HEK293T (cell line): ENCODE data around the gene FGFR2.
"Not testable (repeated sequence)": the region's sequence is repeated elsewhere in the genome, so short reads cannot be mapped to it uniquely, and the experiment has no call there.

ENCODE experiments used
- CTCF ChIA-PET: fragments of 350-600 bp; formaldehyde crosslinking; extraction: SDS; loops from one replicate; lab custom pipeline; 2021; ENCODE audit warnings: antibody characterized with exemption, inconsistent platforms; lab: Yijun Ruan, JAX
- POLR2A ChIA-PET: fragments of 350-600 bp; formaldehyde crosslinking; extraction: SDS; loops from one replicate; lab custom pipeline; 2020; ENCODE audit warnings: antibody characterized with exemption, inconsistent platforms; lab: Yijun Ruan, JAX
- DNase-seq: peaks from one replicate; pipeline ENCODE4 v3.0.0; 2012; ENCODE audit warnings: mixed read lengths; ENCODE audit errors: extremely low spot score
- ARNT ChIP-seq: fragments of 450-650 bp; IDR thresholded peaks from 2 replicates; pipeline ENCODE4 v1.6.1; 2017; ENCODE audit warnings: mild to moderate bottlenecking
- BHLHE40 ChIP-seq: fragments of 450-650 bp; IDR thresholded peaks from 2 replicates; pipeline ENCODE4 v1.6.1; 2016; ENCODE audit warnings: mild to moderate bottlenecking, moderate library complexity, borderline replicate concordance
- CTBP1 ChIP-seq: fragments of 450-650 bp; IDR thresholded peaks from 2 replicates; pipeline ENCODE4 v1.6.1; 2016; ENCODE audit warnings: borderline replicate concordance
- ELF4 ChIP-seq: fragments of 450-650 bp; IDR thresholded peaks from 2 replicates; pipeline ENCODE4 v1.6.1; 2017; ENCODE audit warnings: antibody characterized with exemption
- FOXA1 ChIP-seq: fragments of 450-650 bp; IDR thresholded peaks from 2 replicates; pipeline ENCODE4 v1.6.1; 2016; ENCODE audit warnings: mild to moderate bottlenecking
- FOXK2 ChIP-seq: fragments of 450-650 bp; IDR thresholded peaks from 2 replicates; pipeline ENCODE4 v1.6.1; 2016; ENCODE audit warnings: mild to moderate bottlenecking
- FOXM1 ChIP-seq: fragments of 450-650 bp; IDR thresholded peaks from 2 replicates; pipeline ENCODE4 v1.6.1; 2017; ENCODE audit warnings: mild to moderate bottlenecking, borderline replicate concordance
- HDGF ChIP-seq: fragments of 450-650 bp; IDR thresholded peaks from 2 replicates; pipeline ENCODE4 v1.6.1; 2017; ENCODE audit warnings: antibody characterized with exemption, borderline replicate concordance
- L3MBTL2 ChIP-seq: fragments of 450-650 bp; conservative IDR thresholded peaks from 2 replicates; pipeline ENCODE4 v1.6.1; 2016; ENCODE audit warnings: mild to moderate bottlenecking
- LEF1 ChIP-seq: fragments of 450-650 bp; IDR thresholded peaks from 2 replicates; pipeline ENCODE4 v1.6.1; 2017; ENCODE audit warnings: mild to moderate bottlenecking, borderline replicate concordance
- NFRKB ChIP-seq: fragments of 450-650 bp; IDR thresholded peaks from 2 replicates; pipeline ENCODE4 v1.6.1; 2016; ENCODE audit warnings: mild to moderate bottlenecking, moderate library complexity
- PKNOX1 ChIP-seq: fragments of 450-650 bp; IDR thresholded peaks from 2 replicates; pipeline ENCODE4 v1.6.1; 2016
- SP1 ChIP-seq: fragments of 450-650 bp; IDR thresholded peaks from 2 replicates; pipeline ENCODE4 v1.6.1; 2017
- SUZ12 ChIP-seq: fragments of 450-650 bp; IDR thresholded peaks from 2 replicates; pipeline ENCODE4 v1.6.1; 2016; ENCODE audit warnings: mild to moderate bottlenecking
- TARDBP ChIP-seq: fragments of 450-650 bp; IDR thresholded peaks from 2 replicates; pipeline ENCODE4 v1.6.1; 2016
- ZNF384 ChIP-seq: fragments of 450-650 bp; IDR thresholded peaks from 2 replicates; pipeline ENCODE4 v1.6.1; 2016

The FGFR2 gene

DNA sequence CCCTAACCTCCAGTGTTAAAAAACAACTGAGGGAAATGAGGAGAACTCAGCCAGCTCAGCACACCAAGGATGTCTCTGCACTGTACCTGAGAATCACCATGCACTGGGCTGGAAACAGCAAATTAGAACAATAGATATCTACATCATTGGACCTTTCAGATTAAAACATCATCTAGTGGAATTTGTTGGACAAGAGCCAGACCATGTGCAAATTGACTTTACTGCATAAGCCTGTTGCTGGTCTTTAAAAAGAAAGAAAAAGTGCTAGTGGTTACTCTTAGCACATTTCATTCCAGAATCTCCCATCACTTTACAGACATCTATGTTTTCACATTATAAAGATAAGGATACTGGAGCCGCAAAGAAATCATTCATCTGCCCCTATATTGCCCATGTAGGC lies 75.4 kb downstream of the FGFR2 start:
- ChIA-PET CTCF (no interaction called here), POLR2A (no interaction called here)

DNA sequence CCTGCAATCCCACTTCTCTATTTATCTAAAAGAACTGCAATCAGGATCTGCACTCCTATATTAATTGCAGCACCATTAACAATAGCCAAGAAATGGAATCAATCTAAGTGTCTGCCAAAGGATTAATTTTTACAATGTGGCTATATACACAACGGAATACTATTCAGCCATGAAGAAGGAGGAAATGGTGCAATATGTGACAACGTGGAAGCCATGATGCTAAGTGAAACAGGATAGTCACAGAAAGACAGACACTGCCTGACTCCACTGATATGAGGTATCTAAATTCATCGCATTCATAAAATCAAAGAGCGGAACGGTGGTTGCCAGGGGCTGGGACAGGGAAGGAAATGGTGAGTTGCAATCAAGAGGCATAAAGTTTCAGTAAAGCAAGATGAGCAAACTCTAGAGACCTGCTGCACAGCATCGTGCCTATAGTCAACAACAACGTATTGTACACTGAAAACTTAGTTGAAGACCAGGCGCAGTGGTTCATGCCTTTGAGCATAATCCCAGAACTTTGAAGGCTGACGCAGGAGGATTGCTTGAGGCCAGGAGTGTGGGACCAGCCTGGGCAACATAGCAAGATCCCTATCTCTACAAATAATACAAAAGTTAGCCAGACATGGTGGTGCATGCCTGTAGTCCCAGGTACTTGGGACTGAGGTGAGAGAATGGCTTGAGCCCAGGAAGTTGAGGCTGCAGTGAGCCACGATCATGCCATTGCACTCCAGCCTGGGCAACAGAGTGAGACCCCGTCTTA lies 76.3 kb downstream of the FGFR2 start:
- DNase-seq = no peak
- TF ChIP-seq ELF4 (no peak), FOXA1 (no peak), SUZ12 (no peak), ARNT (no peak), ZNF384 (no peak)
- ChIA-PET CTCF (no interaction called here), POLR2A (no interaction called here)

More for the DNA sequence above, 75.4 kb downstream of the FGFR2 start:
- TF ChIP-seq SP1 (no peak), CTBP1 (no peak), PKNOX1 (no peak), TARDBP (no peak), BHLHE40 (no peak), ARNT (no peak), FOXA1 (no peak), LEF1 (no peak), SUZ12 (no peak), L3MBTL2 (no peak), HDGF (no peak), ZNF384 (no peak), ELF4 (no peak), FOXM1 (no peak), FOXK2 (no peak), NFRKB (no peak)
- no peak for DNase-seq

DNA sequence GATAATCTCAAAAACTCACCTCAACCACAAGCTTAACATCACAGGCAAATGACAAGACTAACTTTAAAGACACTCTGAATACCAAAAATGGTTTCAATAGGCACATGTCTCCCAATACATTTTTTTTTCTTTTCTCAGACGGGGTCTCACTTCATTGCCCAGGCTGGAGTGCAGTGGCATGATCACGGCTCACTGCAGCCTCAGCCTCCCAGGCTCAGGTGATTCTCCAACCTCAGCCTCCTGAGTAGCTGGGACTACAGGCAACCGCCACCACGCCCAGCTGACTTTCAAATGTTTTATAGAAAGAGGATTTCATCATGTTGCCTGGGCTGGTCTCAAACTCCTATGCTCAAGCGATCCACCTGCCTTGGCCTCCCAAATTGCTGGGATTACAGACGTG lies 77.7 kb downstream of the FGFR2 start:
- POLR2A ChIA-PET, DNase-seq: not testable (repeated sequence)
- CTCF ChIA-PET = interaction anchor here (0.6 kb wide), 1 partner anchor 460 kb away, joined by 3 read pairs; no protein-coding TSS in a partner anchor

GRCh38 chr10:121519901-121520493 lies 78.2 kb downstream of the FGFR2 start:
- TF ChIP-seq TARDBP (no peak), ARNT (no peak), ELF4 (no peak), LEF1 (no peak), CTBP1 (no peak), FOXK2 (no peak), FOXM1 (no peak), ZNF384 (no peak), PKNOX1 (no peak; the same call in 1 of the 2 replicates), L3MBTL2 (no peak), SP1 (no peak), BHLHE40 (no peak), NFRKB (no peak), SUZ12 (no peak), HDGF (no peak), FOXA1 (no peak)
- ChIA-PET CTCF (no interaction called here), POLR2A (no interaction called here)
- DNase-seq = no peak

GRCh38 chr10:121519411-121519810 lies 78.8 kb downstream of the FGFR2 start:
- TF ChIP-seq TARDBP = no peak
- TF ChIP-seq FOXA1 = no peak
- TF ChIP-seq ELF4 = no peak
- no peak for TF ChIP-seq CTBP1
- ChIA-PET POLR2A (no interaction called here), CTCF (no interaction called here)
- DNase-seq = no peak

DNA sequence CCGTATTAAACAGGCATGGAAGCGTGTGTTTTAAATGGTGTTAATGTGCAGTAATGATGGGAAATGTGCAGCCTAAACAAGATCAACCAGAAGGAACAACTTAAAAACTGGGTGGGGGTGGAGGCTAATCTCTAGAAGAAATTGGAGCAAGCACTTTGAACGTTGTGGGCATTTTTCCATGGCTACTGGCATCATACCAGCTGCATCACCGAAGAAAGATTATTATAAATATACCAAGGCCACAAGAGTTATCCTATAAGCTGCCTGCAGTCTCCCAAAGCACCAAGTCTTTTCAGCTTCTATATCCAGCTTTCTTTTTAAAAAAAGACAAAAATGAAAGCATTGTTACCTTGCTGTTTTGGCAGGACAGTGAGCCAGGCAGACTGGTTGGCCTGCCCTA lies 79.9 kb downstream of the FGFR2 start:
- ChIA-PET POLR2A (no interaction called here), CTCF (no interaction called here)
- DNase-seq = no peak
- no peak for TF ChIP-seq BHLHE40
- TF ChIP-seq FOXM1 = no peak

DNA sequence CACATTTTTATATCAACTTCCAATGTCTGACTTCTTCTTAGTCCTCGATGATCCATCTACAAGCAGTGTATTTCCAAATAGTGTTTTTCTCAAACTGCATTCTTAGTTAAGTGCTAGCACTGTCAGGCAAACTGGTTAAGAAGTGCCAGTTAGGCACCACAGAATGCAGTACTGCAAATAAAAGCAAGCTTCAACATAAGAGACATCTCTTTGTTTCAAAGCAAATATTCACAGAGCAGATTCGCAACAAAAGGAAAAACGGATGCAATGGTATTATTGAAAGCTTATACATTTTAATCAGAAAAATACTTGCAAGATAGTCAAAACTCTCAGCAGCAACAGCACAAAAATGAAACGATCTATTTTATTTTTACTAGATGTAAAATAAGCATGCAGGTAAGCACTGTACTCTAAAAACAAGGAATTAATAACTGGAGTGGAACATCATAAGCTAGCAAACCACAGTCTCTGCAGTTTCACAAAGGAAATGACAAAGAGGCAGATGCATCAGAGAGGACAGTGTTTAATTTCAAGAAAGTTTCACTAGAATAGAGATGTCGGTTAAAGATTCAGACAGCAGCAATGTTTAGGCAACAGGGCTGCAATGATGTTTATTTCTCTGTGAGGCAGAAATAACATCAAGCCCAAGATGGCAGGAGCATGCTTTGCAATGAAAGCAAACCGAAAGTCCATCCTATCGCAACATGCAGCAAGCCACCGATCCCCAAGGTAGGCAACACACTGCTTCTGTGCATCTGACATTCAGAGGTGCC lies 82.0 kb downstream of the FGFR2 start:
- TF ChIP-seq SUZ12 (no peak), NFRKB (no peak)
- ChIA-PET POLR2A (no interaction called here), CTCF (no interaction called here)
- DNase-seq = no peak
